Measurements from ENCODE around the gene DTNB.

- TF ChIP-seq CTCF (IDR thresholded peaks at IDR 0.05) (no peak), EP300 (IDR thresholded peaks at IDR 0.05) (no peak), POLR2A (IDR thresholded peaks at IDR 0.05) (no peak)
Measured at GRCh38 chr2:25493207-25493606, 180.2 kb downstream of the DTNB start.

Data from ovary (tissue), 3 donors.